ENCODE results near the gene BCL6. TPM values are rescaled to one million over a fixed set of nuclear protein-coding genes. Genes with fewer than 3 reads are reported as not detected.

BCL6 gene
- polyA plus RNA-seq, 1 donor (not counting 4 experiments of a cell fraction or from before 2014, with no cell fraction given): 7.7 TPM

DNA sequence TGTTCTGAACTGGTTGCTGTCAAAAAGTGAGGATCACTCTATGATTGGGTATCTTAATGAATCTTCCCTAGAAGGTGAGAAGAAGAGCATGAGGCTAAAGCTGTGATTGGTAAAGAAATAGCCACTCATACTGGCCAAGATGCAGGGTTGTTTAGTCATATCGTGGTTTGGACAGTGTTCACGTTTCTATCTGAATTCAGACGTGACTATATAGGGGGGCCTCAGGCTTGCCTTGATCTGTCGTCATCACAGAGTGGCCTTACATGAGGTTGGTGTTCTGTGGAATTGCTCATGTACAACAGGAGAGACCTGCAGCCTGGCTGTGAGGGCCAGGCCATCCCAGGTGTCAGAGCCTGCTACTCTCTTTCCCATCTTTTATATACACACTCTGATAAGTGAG, 55.3 kb downstream of the BCL6 start:
- dilution Hi-C loops (cut with MboI; ENCODE audit: extremely low pct_ligation_motif_present, low sequenced_read_pairs): loop anchor here (25.0 kb wide), 1 partner anchor 378 kb away; no protein-coding TSS in a partner anchor
- FAIRE-seq: peak; percentile 34
- Histone ChIP-seq H3K9me1 (ENCODE audit: control insufficient read depth, extremely low read depth, insufficient read depth, low read length) (no peaks in the 10 kb centered on the region), H2AFZ (ENCODE audit: control insufficient read depth, low read length) (no peak overlapping the region), H3K79me2 (ENCODE audit: control insufficient read depth, insufficient read depth, low read length) (no peaks in the 10 kb centered on the region), H3K9ac (ENCODE audit: control insufficient read depth, extremely low read depth, insufficient read depth, low read length) (no peak overlapping the region), H3K36me3 (ENCODE audit: control insufficient read depth in 2 of 2, extremely low read depth in 1 of 2, insufficient read depth in 2 of 2, low read length in 2 of 2) (no peaks in the 10 kb centered on the region), H3K4me3 (ENCODE audit: control insufficient read depth in 2 of 3, extremely low read depth in 1 of 3, insufficient read depth in 2 of 3, low read depth in 1 of 3, low read length in 3 of 3) (no peak overlapping the region), H4K20me1 (ENCODE audit: control insufficient read depth, extremely low read depth, insufficient read depth, low read length) (no peaks in the 10 kb centered on the region), H3K4me1 (ENCODE audit: control insufficient read depth, extremely low read depth, insufficient read depth, low read length) (no peaks in the 10 kb centered on the region), H3K4me2 (ENCODE audit: control insufficient read depth, extremely low read depth, insufficient read depth, low read depth, low read length) (no peak overlapping the region), H3K9me3 (ENCODE audit: control insufficient read depth, low read depth, low read length) (peaks cover 3% of the 10 kb centered on the region), H3K27ac (ENCODE audit: control insufficient read depth, insufficient read depth, low read length) (no peak overlapping the region), H3K27me3 (ENCODE audit: control insufficient read depth, extremely low read depth, insufficient read depth, low read length) (peaks cover 17% of the 10 kb centered on the region)
- DNase-seq (ENCODE audit: low read depth, low spot score): no peak
- TF ChIP-seq EZH2 (IDR thresholded peaks at IDR 0.05; ENCODE audit: low read length): no peak
- TF ChIP-seq, protein P1, sequence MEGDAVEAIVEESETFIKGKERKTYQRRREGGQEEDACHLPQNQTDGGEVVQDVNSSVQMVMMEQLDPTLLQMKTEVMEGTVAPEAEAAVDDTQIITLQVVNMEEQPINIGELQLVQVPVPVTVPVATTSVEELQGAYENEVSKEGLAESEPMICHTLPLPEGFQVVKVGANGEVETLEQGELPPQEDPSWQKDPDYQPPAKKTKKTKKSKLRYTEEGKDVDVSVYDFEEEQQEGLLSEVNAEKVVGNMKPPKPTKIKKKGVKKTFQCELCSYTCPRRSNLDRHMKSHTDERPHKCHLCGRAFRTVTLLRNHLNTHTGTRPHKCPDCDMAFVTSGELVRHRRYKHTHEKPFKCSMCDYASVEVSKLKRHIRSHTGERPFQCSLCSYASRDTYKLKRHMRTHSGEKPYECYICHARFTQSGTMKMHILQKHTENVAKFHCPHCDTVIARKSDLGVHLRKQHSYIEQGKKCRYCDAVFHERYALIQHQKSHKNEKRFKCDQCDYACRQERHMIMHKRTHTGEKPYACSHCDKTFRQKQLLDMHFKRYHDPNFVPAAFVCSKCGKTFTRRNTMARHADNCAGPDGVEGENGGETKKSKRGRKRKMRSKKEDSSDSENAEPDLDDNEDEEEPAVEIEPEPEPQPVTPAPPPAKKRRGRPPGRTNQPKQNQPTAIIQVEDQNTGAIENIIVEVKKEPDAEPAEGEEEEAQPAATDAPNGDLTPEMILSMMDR (optimal IDR thresholded peaks at IDR 0.05 in 1 of 3, IDR thresholded peaks at IDR 0.05 in 1 of 3, conservative IDR thresholded peaks at IDR 0.05 in 1 of 3; ENCODE audit: extremely low read depth in 1 of 3, insufficient read depth in 2 of 3, low read length in 3 of 3): no peak

DNA sequence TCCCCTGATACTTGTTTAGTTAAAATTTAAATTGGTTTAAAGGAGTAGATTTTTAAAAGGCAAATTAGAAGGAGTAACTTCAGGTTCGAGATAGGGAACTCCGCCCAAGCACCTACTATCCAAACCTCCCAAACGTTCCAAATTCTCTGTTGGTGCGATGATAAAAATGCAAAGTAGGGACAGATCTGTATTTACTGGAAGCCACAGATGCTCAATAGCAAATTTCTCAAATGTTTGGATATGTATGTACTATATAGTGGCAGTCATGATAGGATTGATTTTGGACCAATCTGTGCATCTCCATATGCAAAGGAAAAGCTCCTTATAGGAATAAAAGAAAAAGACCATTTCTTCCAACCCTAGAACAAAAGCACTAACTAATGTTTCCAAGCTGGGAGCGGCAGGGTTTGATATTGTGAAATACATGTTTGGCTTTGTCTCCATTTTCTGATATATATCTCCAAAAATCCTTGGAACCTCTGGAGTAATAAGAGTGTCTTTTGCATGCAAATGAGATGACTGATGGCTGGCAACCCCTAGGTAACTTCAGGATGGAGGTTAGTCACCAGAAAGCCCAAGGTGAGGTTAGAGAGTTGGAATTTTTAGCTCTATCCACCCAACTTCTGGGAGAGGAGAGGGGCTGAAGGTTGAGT, 58.5 kb downstream of the BCL6 start:
- H3K4me2 ChIP-seq (ENCODE audit: control insufficient read depth, extremely low read depth, insufficient read depth, low read depth, low read length): no peak overlapping the region
- H3K4me3 ChIP-seq (ENCODE audit: control insufficient read depth in 2 of 3, extremely low read depth in 1 of 3, insufficient read depth in 2 of 3, low read depth in 1 of 3, low read length in 3 of 3): no peak overlapping the region
- no peaks in the 10 kb centered on the region for H3K9me1 ChIP-seq (ENCODE audit: control insufficient read depth, extremely low read depth, insufficient read depth, low read length)
- peaks cover 3% of the 10 kb centered on the region for H3K9me3 ChIP-seq (ENCODE audit: control insufficient read depth, low read depth, low read length)
- H3K4me1 ChIP-seq (ENCODE audit: control insufficient read depth, extremely low read depth, insufficient read depth, low read length): no peaks in the 10 kb centered on the region
- no peak overlapping the region for H2AFZ ChIP-seq (ENCODE audit: control insufficient read depth, low read length)
- H3K36me3 ChIP-seq (ENCODE audit: control insufficient read depth in 2 of 2, extremely low read depth in 1 of 2, insufficient read depth in 2 of 2, low read length in 2 of 2): no peaks in the 10 kb centered on the region
- H4K20me1 ChIP-seq (ENCODE audit: control insufficient read depth, extremely low read depth, insufficient read depth, low read length): no peaks in the 10 kb centered on the region
- dilution Hi-C loops (cut with MboI; ENCODE audit: extremely low pct_ligation_motif_present, low sequenced_read_pairs): loop anchor here (25.0 kb wide), 1 partner anchor 374 kb away; no protein-coding TSS in a partner anchor
- peaks cover 17% of the 10 kb centered on the region for H3K27me3 ChIP-seq (ENCODE audit: control insufficient read depth, extremely low read depth, insufficient read depth, low read length)
- H3K9ac ChIP-seq (ENCODE audit: control insufficient read depth, extremely low read depth, insufficient read depth, low read length): no peak overlapping the region
- FAIRE-seq (no peak), DNase-seq (ENCODE audit: low read depth, low spot score) (no peak)
- no peak overlapping the region for H3K27ac ChIP-seq (ENCODE audit: control insufficient read depth, insufficient read depth, low read length)
- no peaks in the 10 kb centered on the region for H3K79me2 ChIP-seq (ENCODE audit: control insufficient read depth, insufficient read depth, low read length)
- no peak for TF ChIP-seq EZH2 (IDR thresholded peaks at IDR 0.05; ENCODE audit: low read length)
- TF ChIP-seq, protein P1 (optimal IDR thresholded peaks at IDR 0.05 in 1 of 3, IDR thresholded peaks at IDR 0.05 in 1 of 3, conservative IDR thresholded peaks at IDR 0.05 in 1 of 3; ENCODE audit: extremely low read depth in 1 of 3, insufficient read depth in 2 of 3, low read length in 3 of 3): no peak
